ENCODE data around the gene SLC29A3. TPM values are rescaled to one million over a fixed set of nuclear protein-coding genes. Genes with fewer than 3 reads are reported as not detected.

SLC29A3 gene
- total RNA-seq, 1 experiment from 2014 or later, result 7.6 TPM

DNA sequence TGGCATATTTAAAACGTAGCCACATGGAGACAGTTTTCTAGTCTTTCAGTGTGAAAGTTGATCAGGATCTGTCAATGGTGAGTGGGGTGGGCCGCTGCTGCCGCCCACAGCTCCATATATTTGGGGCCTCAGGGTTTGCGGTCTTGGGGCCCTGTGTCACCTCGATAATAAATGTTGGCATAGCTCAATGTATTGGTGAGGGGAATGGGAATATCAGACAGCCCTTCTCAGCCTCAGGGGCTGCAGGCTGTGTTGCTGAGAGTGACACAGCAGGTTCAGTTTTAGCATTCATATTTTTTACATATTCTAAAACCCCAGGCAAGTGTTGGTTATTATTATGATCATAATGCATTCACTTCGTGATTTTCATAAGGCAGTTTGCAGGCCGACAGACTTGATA is 82.9 kb downstream of the SLC29A3 start:
- DNase-seq (ENCODE audit: low read depth, low spot score) (no peak), ATAC-seq (no peak)
- TF ChIP-seq TCF7L2 (IDR thresholded peaks at IDR 0.05; ENCODE audit: low read depth, low read length), result no peak
- TF ChIP-seq CTCF (IDR thresholded peaks at IDR 0.05), result no peak
- no peak for TF ChIP-seq SIN3A (IDR thresholded peaks at IDR 0.05; ENCODE audit: borderline replicate concordance, insufficient read depth, low read depth, low read length)
- no peak for TF ChIP-seq REST (IDR thresholded peaks at IDR 0.05; ENCODE audit: insufficient read depth in 1 of 2, low read depth in 2 of 2, low read length in 1 of 2)
- TF ChIP-seq POLR2AphosphoS5 (IDR thresholded peaks at IDR 0.05; ENCODE audit: low read depth, low read length), result no peak
- intact Hi-C loops (cut with micrococcal nuclease; ENCODE audit: unreplicated experiment), result no loop called here
- Histone ChIP-seq H3K36me3 (ENCODE audit: control insufficient read depth, insufficient read depth, low read length) (no peaks in the 10 kb centered on the region), H3K4me3 (ENCODE audit: low read depth in 2 of 2, low read length in 2 of 2) (no peak overlapping the region), H3K27me3 (ENCODE audit: control insufficient read depth, insufficient read depth, low read length) (peaks cover 12% of the 10 kb centered on the region; the same call in 1 of the 2 replicates), H3K27ac (ENCODE audit: low read length) (no peak overlapping the region), H3K4me1 (ENCODE audit: control insufficient read depth, insufficient read depth, low read length) (0 out of 2 replicates have a peak, but pooled peaks cover 5% of the 10 kb centered on the region), H3K9me3 (ENCODE audit: control insufficient read depth, insufficient read depth, low read depth, low read length) (no peaks in the 10 kb centered on the region)
- CTCF ChIA-PET, result no interaction called here
- in situ Hi-C loops (cut with HindIII; ENCODE audit: low pct_unique_long_range_greater_than_20kb, low sequenced_read_pairs), result no loop called here
- POLR2A ChIA-PET, result no interaction called here
- BruUV-seq (replicated peaks), result no TSS peak

DNA sequence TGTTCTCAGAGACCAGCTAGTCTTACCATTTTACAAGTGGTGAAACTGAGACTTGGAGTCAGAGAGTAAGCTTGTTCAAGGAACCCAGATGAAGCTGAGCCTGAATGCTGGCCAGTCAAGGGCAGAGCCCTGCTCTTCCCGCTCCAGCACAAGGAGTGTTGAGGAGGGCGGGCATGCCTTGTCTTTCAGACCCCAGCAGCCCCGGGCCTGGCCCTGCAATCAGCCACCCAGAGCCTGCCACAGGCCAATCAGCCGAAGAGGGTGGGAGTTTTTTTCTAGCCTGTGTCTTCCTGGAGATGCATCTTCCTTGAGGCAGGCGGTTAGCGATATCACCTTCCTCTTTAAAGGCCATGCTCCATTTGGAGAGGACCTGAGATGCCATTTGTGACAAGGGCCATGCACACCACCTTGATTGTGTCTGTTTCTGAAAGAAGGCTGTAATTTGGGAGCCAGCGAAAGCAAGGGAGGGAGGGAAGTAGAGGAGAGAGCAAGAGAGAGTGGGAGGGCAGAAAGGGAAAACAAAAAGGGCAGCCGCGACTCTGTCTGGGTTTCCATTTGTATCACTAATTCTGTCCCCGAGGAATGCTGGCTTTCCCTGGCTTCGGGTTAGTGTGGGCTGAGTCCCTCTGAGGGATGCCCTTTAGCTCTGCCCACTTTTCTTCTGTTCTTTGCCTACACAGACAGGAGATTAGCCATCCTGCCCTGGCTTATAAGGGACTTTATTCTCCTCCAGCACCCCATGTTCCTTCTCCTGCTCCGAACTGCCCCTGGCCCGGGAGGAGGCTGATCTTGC is 85.6 kb downstream of the SLC29A3 start:
- H3K27me3 ChIP-seq (ENCODE audit: control insufficient read depth, insufficient read depth, low read length), result no peaks in the 10 kb centered on the region
- CTCF ChIA-PET, result no interaction called here
- in situ Hi-C loops (cut with HindIII; ENCODE audit: low pct_unique_long_range_greater_than_20kb, low sequenced_read_pairs), result no loop called here

More for the DNA sequence above, 85.6 kb downstream of the SLC29A3 start:
- TF ChIP-seq SIN3A (IDR thresholded peaks at IDR 0.05; ENCODE audit: borderline replicate concordance, insufficient read depth, low read depth, low read length), result no peak
- TF ChIP-seq REST (IDR thresholded peaks at IDR 0.05; ENCODE audit: insufficient read depth in 1 of 2, low read depth in 2 of 2, low read length in 1 of 2), result no peak
- no peak for TF ChIP-seq TCF7L2 (IDR thresholded peaks at IDR 0.05; ENCODE audit: low read depth, low read length)
- no peak for TF ChIP-seq CTCF (IDR thresholded peaks at IDR 0.05)
- TF ChIP-seq POLR2AphosphoS5 (IDR thresholded peaks at IDR 0.05; ENCODE audit: low read depth, low read length), result no peak
- H3K27ac ChIP-seq (ENCODE audit: low read length), result no peak overlapping the region
- H3K4me3 ChIP-seq (ENCODE audit: low read depth in 2 of 2, low read length in 2 of 2), result no peak overlapping the region
- no peaks in the 10 kb centered on the region for H3K9me3 ChIP-seq (ENCODE audit: control insufficient read depth, insufficient read depth, low read depth, low read length)
- H3K4me1 ChIP-seq (ENCODE audit: control insufficient read depth, insufficient read depth, low read length), result no peaks in the 10 kb centered on the region
- DNase-seq (ENCODE audit: low read depth, low spot score) (no peak), ATAC-seq (no peak)
- no peaks in the 10 kb centered on the region for H3K36me3 ChIP-seq (ENCODE audit: control insufficient read depth, insufficient read depth, low read length)
- intact Hi-C loops (cut with micrococcal nuclease; ENCODE audit: unreplicated experiment), result no loop called here
- POLR2A ChIA-PET, result no interaction called here
- BruUV-seq (replicated peaks), result no TSS peak

All from Panc1 (cell line).